Measurements from ENCODE around the gene PSMG4.

PSMG4 gene

GRCh38 chr6:3276174-3277167 lies 17.7 kb downstream of the PSMG4 start:
- DNase-seq (ENCODE audit: low read depth), result no peak

- DNase-seq (ENCODE audit: low read depth), result no peak
These were observed 18.5 kb downstream of the PSMG4 start for GRCh38 chr6:3277251-3277650.

- DNase-seq (ENCODE audit: low read depth), result no peak
These were observed 19.2 kb downstream of the PSMG4 start for GRCh38 chr6:3277851-3278416.

- DNase-seq (ENCODE audit: low read depth), result no peak
These were observed 19.9 kb downstream of the PSMG4 start for GRCh38 chr6:3278691-3279090.

- no peak for DNase-seq (ENCODE audit: low read depth)
These were observed 21.3 kb downstream of the PSMG4 start for GRCh38 chr6:3280091-3280490.

- no peak for DNase-seq (ENCODE audit: low read depth)
These were observed 22.2 kb downstream of the PSMG4 start for GRCh38 chr6:3280866-3281465.

DNA sequence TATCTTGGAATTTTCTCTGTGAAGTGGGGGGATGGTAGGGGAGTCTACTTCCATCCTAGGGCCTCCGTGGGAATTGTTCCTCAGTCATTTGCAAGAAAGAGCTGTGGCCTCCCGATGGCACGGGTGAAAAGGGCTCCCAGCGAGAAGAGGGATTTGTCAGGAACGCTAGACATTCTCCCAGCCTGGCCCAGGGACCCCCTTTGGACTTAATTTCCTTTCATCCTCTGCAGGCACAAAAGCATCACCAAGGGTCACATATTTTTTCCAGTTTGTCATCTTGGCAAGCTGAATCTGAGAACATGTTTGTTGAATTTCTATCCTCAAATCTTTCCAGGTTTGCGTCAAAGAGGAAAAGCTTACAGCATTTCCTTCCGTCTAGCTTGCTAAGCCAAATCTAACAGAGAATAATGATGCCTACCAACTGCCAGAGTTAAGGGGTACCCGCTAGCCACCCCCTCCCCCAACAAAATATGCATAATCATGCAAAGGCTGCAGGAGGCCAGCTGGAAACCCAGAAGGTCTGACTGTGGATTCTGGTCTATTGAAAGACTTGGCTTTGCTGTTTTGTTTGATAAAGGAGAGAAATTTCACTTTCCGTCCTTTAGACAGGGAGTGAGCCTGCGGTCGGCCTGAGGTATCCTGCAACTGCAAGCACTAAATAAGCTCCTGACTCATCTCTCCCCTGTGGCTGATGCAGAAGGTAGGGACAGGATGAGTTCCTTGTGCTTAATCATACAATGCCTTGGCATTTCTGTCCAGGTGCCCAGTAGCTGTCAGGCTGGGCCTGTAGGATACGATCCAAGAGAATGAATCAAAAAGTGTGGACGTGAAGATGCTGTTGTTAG lies 23.1 kb downstream of the PSMG4 start:
- DNase-seq (ENCODE audit: low read depth), result no peak

DNA sequence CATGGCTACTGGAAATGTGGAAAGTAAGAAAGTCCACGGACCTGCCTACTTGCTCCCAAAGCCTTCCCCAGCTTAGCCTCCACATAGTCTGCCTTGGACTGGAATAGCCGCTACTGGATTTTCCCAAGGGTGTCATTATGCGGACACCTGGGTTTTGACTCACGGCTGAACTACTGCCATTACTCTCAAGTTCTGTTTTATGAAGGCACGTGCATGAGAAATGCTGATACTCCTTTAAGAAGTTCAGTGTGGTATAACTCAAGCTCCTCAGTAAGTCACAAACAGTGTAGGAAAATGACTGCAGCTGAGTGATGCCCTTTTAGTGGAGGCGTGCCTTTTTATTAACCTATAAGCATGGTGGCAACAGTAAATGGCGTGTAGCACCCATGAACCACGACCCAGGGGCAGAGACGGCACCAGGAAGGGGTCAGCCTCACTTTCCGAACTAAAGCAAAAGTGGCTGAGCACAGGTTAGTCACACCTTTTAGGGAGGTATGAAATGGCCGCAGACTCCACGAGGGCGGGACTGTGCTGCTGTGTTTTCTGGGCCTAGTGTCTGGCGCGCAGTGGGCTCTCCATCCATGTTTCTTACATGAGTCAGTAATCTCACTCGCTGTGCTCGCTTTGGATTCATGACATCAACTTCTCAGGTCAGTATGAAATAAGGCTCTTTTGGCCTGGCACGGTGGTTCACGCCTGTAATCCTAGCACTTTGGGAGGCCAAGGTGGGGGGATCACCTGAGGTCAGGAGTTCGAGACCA lies 23.9 kb downstream of the PSMG4 start:
- no peak for DNase-seq (ENCODE audit: low read depth)

- DNase-seq (ENCODE audit: low read depth), result no peak
These were observed 24.5 kb downstream of the PSMG4 start for GRCh38 chr6:3283241-3283640.

DNA sequence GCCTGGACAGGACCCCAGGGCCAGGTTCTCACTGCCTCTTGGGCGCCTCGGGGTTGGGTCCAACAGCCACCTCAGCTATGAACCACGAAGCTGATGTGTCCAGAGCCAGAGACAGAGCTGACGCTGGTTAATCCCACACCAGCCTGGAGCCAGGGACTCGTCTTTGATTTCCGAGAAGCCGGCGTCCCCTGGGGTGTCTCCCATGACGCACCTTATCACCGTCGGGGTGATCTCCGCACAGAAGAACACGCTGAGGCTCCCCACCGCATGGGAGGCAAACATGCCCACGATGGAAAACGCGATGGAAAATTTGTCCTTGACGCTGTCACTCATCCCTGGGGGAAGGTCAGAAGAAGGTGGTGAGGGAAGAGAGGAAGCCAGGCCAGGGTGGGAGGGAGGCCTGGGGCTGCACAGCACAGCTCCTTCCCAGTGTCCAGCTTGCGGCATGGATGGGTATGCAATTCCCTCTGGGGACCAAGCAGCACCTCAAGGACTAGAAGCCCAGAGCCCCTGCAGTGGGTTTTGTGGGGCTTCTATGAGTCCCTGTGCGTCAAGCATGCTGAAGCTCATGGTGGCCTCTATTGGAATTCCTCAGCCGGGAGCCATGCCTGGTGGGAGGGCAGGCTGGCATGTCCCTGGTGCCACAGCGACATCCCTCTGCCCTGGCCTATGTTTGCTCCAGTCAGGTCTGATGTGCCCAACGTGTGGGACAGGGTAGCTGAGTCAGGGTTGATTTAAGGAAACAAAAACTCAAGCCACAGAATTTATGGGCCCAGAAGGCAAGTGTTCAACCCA lies 25.1 kb downstream of the PSMG4 start:
- no peak for DNase-seq (ENCODE audit: low read depth)

DNA sequence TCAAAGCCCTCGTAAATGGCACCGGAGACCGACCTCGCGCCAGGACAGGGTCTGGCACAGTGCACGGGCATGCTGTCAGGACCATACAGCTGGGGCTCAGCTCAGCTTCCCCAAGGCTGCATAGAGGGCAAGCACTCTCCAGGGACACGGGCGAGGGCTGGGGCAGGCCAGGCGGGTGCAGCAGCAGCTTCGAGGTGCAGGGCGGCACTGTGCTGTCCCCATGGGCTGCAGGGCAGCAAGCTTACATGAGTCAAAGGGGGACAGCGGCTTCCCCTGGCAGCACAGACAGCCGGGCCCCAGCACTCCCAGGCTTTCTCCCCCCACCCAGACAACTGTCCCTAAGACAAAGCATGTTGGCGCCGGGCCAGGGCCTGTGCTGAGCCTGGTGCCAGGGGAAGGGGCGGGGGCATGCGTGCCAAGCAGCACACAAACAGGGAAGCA lies 25.7 kb downstream of the PSMG4 start:
- no peak for DNase-seq (ENCODE audit: low read depth)

DNA sequence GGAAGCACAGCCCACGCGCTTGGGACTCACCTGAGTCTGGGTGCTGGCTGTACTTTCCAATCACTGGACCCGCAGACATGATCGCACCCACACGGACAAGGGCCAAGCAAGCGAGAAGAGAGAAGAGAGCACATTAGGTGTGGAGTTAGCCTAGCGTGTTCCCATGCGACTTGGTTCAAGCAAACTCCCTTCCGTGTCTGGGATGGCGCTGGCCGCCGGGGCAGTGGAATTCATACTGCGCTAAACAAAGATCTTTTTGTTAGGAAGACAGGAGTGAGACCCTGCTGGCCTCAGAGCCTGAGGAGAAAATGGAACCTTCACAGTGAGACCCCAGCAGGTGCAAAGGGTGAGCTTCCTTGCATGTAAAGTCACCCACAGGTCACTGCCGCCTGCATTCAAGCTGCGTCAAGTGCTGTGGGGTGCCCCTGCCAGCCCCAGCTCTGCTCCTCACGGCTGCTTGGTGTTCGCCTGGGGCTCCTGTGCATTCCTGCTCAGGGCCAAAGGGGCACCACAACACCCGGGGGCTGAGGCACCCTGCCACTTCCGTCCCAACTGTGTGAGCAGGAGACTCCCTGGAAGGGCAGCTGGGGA lies 26.4 kb downstream of the PSMG4 start:
- DNase-seq (ENCODE audit: low read depth), result no peak

DNA sequence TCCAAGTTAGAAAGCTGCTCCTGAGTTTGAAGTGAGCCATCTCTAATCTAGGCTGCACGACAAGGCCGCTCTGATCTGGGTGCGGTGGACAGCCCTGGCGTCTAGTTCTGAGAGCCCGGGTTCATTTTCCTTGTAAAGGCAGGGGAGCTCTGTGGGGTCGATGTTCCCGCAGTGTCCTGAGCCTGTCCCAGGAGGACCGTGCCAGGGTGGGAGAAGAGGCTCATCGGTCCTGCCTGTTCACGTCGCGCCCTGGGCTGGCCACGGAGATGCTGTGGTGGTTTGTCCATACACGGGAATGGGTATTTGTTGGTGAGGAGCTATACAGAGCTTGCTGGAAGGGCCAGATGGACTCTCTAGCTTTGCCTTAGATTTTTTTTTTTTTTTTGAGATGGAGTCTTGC lies 27.0 kb downstream of the PSMG4 start:
- no peak for DNase-seq (ENCODE audit: low read depth)

DNA sequence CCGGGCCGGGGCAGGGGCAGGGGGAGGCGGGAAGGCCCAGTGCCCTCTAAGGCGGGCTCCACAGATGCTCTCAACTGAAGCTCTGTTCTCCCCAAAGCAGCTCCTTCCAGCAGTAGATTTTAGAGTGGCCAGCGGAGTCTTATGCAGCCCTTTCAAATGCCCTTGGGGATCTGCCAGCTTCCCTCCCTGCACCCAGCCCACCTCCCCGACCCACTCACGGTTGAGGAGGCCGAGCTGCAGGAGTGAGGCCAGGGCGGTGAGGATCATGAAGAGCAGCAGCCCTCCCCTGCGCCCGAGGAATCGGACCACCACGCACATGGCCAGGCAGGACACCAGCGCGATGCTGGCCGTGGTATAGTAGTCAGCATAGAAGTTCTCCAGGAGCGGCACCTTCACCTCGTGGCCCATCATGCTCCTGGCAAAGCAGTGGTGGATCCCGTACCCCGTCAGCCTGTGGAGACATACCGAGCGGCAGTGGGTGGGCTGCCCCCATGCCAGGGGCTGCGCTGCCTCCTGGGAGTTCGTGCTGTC lies 28.0 kb downstream of the PSMG4 start:
- no peak for DNase-seq (ENCODE audit: low read depth)

- no peak for DNase-seq (ENCODE audit: low read depth)
These were observed 28.6 kb downstream of the PSMG4 start for GRCh38 chr6:3287308-3287707.

DNA sequence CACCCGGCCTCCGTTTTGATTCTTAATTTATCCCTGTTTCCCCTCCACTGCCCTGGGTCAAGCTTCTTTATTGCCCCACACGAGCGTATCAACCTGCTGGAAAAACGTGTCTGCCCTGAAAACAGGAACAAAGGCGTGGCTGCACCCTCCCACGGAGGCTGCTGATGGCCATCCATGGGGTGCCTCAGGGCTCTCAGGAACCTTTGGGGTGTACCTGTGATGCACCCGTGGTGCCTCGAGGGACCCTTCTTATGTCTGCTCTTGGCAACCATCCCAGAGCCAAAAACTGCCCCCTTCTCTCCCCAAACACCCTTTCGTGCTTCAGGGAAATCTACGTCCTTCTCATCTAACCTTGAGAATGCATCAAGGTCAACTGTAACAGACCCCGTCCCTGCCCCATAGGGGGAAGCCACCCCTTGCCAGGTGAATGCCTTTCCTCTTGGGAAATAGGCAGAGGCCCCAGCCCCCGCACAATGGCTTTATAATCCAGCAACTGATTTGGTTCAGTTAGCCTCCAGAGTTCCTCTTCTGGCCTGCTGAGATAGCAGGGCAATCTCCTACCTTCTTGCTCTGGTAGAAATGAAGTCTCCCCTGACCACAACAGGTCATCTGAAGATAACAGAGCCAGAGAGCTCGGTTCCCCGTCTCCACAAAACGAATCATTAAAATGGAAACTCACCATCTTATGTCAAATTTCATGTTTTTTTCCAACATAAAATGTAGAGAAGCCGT lies 29.4 kb downstream of the PSMG4 start:
- no peak for DNase-seq (ENCODE audit: low read depth)

- no peak for DNase-seq (ENCODE audit: low read depth)
These were observed 30.2 kb downstream of the PSMG4 start for GRCh38 chr6:3288711-3289663.

- no peak for DNase-seq (ENCODE audit: low read depth)
These were observed 30.9 kb downstream of the PSMG4 start for GRCh38 chr6:3289664-3290055.

All from activated T-helper 9 cell treated with anti-CD3 and anti-CD28 coated beads, Interleukin-2, amount 50 U/mL, for 16 hours (primary cell).